HTERT RPE-1 (cell line): ENCODE measurements around the gene NEK7.

ENCODE experiments used
- in situ Hi-C: fragments of 300-500 bp; cut with MboI; formaldehyde crosslinking; loops from 4 replicates; pipeline ENCODE4 v1.14.3; 2020; ENCODE audit warnings: low sequenced_read_pairs

The NEK7 gene

DNA sequence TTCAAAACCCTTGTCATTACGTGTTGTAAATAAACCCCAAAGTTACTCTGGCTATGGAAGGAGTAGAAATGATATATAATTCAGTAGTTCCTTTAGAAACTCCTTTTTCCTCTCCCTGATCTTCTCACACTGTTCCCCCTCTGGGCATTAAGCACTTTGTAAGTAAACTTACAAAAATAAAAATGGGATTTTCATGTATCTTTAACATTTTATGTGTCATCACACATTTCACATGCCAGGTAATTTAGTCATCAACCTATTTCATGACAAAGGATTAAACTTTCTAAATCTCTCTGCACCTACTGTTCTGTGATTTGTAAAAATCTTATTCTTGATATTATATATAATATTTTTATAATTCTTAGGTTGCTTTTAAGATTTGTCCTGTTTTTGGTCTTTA lies 176.9 kb downstream of the NEK7 start:
- in situ Hi-C loops = no loop called here

DNA sequence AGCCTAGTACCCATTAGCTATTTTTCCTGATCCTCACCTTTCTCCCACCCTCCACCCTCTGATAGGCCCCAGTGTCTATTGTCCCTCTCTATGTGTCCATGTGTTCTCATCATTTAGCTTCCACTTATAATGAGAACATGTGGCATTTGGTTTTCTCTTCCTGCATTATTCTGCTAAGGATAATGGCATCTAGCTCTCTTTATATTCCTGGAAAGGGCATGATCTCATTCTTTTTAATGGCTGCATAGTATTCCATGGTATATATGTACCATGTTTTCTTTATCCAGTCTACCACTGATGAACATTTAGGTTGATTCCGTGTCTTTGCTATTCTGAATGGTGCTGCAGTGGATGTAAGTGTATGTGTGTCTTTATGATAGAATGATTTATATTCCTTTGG lies 178.9 kb downstream of the NEK7 start:
- in situ Hi-C loops = no loop called here

DNA sequence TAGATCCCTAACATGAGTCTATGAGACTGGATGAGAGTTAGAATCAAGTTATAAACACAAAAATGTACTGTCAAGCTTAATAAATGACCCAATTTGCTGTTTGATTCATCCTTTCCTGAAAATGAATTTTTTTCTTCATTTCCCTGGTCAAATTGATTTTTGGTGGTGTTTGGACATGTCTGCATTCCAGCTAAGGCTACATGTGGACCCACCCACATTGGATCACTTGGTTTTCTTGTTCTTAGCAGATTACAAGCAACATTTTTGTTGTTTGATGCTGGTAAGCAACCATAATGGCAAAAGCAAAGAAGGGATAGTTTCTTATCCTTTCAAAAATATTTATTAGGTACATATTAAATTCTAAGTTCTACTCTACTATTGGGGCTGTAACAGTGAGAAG lies 181.1 kb downstream of the NEK7 start:
- in situ Hi-C loops = no loop called here

- in situ Hi-C loops = no loop called here
These were observed 183.3 kb downstream of the NEK7 start for GRCh38 chr1:198340139-198340538.

- in situ Hi-C loops = no loop called here
These were observed 189.4 kb downstream of the NEK7 start for GRCh38 chr1:198346178-198346577.

DNA sequence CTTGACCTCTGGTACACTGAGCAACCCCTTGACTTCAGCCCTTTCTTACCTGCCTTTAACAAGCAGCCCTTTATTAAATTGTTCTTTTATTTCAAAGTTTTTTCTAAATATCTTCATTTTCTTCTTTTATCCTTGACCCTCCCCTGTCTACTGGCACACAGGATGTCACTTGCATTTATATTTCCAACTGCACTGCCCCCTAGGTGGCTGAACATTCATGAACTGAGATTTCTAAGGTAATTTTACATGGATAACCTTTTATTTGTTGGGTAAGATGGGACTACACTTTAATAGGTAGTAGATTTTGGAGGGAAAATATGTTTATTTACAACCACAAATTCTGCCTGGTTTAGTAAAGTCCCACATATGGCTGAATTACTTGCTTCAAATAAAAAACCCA lies 193.7 kb downstream of the NEK7 start:
- in situ Hi-C loops = no loop called here

GRCh38 chr1:198352975-198353695 lies 196.3 kb downstream of the NEK7 start:
- in situ Hi-C loops = no loop called here

DNA sequence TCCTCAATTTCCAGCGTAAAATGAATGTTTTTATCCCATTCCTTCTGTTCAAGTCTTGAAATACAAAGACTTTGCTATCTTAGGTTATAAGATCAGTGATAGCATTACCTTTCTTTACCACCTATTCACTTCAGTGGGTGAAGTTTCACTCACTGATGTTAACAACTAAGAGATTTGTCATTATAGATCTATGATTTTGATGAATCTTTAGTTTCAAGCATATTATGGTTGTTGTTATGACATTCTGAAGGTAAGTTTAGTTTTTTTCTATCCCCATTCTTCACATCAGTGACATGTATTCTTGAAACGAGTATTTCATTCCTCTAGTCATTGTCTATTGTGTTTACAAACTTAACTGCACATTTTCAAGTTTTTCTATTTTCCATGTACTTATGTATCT lies 201.1 kb downstream of the NEK7 start:
- in situ Hi-C loops = no loop called here

DNA sequence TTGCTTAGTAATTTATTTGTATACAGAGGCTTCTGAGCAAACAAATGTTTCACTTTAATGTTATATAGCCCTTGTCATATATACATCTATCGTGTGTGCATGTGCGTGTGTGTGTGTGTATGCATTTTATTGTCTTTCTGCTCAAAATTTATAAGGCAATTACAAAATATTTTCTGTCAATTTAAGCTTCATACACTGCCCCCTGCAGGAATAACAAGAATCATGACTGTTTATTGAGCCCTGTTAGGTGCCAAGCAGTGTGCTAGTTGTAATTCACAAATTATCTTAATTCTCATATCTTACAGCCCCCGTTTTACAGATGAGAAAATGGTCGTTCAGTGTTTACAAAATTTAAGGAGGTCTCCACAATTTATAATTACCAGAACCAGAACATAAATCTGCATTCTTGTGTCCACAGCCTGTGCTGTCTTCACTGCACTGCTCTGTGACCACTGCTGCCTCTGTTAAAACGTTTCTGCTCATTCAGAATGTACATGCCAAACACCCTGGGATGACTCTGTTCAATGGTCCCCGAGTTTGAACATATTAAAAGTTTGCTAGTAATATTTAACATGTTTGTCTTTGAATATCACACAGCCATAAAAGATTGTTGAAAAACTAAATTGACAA lies 202.3 kb downstream of the NEK7 start:
- in situ Hi-C loops = no loop called here

GRCh38 chr1:198360208-198360729 lies 203.5 kb downstream of the NEK7 start:
- in situ Hi-C loops = no loop called here

GRCh38 chr1:198361237-198361767 lies 204.5 kb downstream of the NEK7 start:
- in situ Hi-C loops = no loop called here

DNA sequence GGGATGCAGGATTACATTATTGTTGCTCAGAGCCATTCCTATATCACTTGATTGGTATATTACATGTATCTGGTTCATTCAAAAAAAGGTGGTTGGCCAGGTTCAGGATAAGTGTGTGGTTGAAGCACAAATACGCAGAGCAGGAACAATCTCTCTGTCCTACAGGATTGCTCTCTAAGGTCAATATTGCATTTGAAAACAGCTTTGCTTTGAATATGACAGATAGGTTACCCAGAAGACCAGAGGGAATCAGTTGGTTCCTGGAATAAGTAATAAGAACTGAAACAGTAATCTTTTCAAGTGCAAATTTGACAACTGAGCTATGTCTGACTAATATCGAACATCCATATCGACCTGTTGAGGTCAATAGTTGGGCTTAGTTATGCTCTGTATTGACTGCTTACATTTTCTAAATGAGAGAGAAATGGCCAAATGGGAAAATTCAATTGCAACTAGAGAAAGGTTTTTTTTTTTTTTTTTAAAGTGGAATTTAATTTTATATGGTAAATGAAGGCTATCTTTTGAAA lies 206.9 kb downstream of the NEK7 start:
- in situ Hi-C loops = no loop called here

DNA sequence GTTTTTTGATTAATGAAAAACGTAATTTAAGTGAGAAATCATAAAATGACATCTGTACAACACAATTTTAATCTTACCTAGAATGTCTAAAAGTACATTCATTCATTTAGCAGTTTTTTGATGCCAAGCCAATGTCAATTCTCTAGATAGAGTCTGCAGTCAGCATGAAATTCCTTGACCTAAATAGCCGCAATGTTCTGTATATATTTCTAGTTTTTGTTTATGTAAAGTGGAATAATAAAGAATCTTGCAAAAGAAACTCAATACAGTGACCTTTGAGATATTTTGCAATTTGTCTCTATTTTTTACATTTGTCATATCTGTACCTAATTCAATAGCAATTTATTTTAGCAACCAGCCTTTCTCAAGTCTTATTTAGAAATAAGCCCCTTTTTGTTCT lies 207.7 kb downstream of the NEK7 start:
- in situ Hi-C loops = no loop called here

DNA sequence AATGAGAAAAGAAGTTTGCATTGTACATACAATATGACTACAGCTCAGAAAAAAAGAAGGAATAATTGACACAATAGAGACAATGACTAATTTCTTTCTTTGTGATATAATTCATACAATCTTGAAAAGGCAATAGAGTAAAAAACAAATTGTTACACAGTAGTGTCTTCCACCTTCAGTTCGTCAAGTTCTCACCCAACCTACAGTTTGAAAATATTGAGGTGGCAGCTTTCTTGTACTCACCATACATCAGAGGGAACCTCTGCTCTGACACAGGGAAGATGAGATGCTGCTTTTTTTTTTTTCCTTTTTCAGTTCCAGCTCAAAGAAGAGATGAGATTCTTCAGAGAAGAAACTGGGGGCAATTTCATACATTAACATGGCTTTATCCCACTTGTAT lies 210.5 kb downstream of the NEK7 start:
- in situ Hi-C loops = no loop called here

DNA sequence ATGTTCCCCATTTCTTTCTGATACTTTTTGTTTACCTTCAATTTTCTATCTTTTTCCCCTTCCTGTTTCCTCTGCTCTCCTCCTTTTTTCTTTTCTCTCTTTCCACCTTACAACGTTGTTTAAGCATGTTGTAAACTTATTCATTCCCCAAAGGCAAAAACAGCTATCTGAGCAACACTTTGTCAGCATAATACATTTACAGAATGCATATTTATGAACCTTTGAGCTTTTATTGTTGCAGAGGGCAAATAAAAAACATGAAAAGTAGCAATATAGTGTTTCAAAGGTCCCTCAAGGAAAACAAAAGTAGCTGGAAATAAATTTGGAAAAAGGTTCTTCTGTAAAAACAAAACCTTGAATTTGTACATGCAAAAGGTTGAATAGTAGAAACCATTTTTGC lies 214.2 kb downstream of the NEK7 start:
- in situ Hi-C loops = no loop called here
